GM10266 (cell line): ENCODE results near the gene TOR3A.

ENCODE experiments used
- DNase-seq: peaks from one replicate; pipeline ENCODE4 v3.0.0; 2012; ENCODE audit errors: extremely low spot score
- TF ChIP-seq, protein P1 (sequence below): IDR thresholded peaks from 2 replicates; pipeline ENCODE4 v1.5.1; 2012; ENCODE audit warnings: mild to moderate bottlenecking, low read depth; ENCODE audit not compliant: control insufficient read depth, insufficient read depth; ENCODE audit errors: missing control alignments

Gene TOR3A

DNA sequence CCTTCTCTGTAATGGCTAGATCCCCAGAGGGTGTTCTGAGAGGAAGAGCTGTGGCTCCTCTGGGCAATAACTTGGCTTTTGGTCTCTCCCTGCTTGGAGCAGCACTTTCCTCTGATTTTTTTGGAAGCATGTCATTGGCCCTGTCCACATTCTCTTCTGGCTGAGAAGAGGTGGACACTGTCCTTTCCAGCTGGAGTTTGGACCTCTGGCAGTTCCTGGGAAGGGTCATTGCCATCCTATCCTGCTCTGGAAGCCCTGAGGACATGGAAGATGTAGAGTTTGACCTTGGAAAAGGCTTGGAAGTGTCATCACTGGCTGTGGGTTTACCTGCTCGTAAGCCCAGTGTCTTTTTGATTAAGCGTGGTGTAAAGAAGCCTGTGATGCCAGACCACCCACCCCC lies 26.8 kb downstream of the TOR3A start:
- TF ChIP-seq, protein P1, sequence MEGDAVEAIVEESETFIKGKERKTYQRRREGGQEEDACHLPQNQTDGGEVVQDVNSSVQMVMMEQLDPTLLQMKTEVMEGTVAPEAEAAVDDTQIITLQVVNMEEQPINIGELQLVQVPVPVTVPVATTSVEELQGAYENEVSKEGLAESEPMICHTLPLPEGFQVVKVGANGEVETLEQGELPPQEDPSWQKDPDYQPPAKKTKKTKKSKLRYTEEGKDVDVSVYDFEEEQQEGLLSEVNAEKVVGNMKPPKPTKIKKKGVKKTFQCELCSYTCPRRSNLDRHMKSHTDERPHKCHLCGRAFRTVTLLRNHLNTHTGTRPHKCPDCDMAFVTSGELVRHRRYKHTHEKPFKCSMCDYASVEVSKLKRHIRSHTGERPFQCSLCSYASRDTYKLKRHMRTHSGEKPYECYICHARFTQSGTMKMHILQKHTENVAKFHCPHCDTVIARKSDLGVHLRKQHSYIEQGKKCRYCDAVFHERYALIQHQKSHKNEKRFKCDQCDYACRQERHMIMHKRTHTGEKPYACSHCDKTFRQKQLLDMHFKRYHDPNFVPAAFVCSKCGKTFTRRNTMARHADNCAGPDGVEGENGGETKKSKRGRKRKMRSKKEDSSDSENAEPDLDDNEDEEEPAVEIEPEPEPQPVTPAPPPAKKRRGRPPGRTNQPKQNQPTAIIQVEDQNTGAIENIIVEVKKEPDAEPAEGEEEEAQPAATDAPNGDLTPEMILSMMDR = no peak
- no peak for DNase-seq

DNA sequence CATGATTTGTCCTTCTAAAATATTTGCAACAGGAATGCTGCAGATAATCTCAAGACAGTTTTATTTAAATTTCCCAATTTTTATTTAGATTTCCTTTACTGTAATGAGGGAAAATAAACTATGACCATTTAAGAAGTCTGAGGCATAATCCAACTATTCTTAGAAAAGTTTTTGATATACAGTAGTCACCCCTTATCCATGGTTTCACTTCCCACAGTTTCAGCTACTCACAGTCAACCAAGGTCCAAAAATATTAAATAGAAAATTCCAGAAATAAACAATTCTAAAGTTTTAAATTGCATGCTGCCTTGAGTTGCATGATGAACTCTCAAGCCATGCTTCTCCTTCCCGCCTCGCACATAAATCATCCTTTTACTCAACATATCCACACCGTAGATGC lies 33.3 kb downstream of the TOR3A start:
- no peak for DNase-seq
- TF ChIP-seq, protein P1 = no peak

DNA sequence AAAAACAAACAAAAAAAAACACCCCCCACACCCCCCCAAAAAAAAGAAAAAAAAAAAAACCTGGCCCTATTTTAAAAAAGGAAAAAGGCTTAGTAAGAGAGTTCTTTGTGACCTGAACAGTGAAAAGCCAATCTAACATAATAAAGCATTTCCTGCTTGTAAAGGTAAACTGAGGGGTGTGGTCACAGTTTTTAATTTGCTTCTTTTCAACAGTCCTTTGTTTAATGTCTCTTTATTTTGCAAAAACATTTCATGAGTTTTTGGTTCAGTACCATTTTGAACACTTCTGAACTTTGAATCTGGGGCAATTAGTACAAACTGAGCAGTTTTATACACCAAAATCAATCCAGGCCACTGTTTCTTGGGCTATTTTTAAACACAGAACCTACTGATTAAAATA lies 37.6 kb downstream of the TOR3A start:
- no peak for DNase-seq
- TF ChIP-seq, protein P1 = no peak

DNA sequence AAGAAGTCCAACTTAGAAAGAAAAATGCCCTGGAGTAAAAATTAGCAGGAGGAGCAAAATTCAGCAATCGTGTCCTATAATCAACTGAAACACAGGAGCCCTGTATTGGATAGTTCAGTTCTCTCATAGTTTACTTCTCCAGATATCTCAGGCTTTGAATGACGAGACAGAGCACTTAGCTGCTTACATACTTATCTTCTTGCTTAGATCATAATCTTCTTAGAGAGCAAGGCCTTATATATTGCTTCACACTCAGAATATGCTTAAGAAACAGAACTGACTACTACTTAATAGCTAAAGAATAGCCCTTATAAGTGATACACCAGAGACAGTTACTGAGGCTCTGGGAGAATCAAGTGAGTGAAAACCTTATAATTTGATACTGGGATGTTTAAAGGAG lies 38.9 kb downstream of the TOR3A start:
- DNase-seq = no peak
- TF ChIP-seq, protein P1 = no peak

DNA sequence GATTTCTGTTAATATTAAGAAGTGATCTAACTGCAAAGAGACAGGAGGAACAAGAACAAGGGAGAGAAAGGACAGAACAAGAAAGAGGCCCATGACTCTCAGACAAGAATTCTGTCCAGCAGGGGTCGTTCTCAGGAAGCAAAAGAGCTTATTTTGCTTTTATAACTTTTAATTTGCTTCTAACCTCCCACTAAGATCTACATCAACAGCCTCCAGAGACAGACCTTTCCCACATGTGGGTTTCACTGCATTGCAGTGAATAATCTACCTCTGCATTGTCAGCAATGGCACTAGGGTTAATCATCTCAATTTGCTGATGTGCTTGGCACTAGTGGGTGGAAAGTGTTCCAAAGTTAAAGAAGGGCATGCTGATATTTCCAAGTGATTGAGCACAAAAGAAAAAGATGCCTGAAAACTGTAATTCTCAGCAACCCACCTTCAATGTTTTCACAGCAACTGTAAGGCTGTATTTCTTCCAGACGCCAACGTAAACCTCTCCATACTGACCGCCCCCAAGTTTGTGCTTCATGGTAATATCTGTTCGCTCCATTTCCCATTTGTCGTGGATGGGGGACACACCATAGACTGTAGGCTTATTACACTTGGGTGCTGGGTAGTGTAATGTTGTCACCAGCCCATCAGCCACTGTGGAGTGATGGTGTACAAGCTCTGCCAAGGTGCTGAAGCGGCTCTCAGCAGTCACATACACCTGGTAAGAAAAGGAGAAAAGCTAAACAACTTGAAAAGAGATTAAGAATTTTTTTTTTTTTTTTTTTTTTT lies 39.5 kb downstream of the TOR3A start:
- peak; percentile 29 for DNase-seq
- TF ChIP-seq, protein P1 = peak; percentile 56

DNA sequence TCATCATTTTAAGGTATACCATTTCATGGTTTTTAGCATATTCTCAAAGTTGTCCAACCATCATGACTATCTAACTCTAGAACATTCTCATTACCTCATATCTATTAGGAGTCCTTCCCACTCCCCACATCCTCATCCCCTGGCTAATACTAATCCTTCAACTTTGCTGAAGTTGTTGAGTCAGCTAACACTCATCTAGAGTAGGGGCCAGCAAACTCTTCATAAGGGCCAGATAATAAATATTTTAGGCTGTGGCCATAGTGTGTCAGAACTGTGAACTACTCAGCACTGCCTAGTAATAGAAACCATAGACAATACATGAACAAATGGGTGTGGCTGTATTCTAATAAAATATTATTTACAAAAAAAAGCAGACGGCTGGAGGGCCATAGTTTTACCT lies 43.0 kb downstream of the TOR3A start:
- no peak for DNase-seq
- TF ChIP-seq, protein P1 = no peak

DNA sequence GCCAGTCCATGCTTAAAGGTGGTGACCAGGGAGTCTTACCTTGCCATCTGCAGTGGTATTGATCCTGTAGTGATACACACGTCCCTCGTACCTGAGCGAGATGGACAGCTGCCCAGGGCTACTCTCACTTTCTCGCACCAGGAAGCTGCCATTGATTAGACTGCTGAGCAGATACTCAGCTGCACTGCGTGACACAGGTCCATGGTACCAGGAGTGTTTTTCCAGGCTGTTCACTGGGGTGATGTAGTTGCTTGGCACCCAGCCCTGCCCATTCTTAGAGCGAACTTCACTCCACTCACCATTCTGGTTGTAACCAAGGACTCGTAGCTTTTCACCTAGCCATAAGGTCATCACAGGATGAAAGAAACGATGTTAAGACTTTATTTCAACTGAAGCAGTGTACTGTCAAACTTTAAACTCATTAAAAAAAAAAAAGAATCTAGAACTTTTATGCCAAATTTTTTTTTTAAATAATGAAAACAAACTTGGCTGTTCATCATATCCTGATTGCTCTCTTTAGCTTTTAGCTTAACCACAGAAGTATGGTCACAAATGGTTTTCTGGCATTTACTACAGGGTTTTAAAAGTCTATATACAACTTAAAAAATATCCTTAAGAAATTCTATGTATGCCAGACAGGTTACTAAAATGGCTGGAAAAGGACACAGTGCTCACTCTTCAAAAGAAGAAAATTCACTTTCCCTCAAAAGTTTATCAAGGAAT lies 44.6 kb downstream of the TOR3A start:
- TF ChIP-seq, protein P1 = no peak
- DNase-seq = no peak
